Measurements from ENCODE around the gene MAP1LC3A. TPM values are rescaled to one million over a fixed set of nuclear protein-coding genes. Genes with fewer than 3 reads are reported as not detected.

Gene MAP1LC3A
- total and polyA plus RNA-seq, 4 donors, result 4.9 to 38.8 (median 12.7) TPM

- H3K9ac ChIP-seq (ENCODE audit: low read depth in 1 of 2, low read length in 2 of 2), result no peak overlapping the region
- DNase-seq (ENCODE audit: low spot score), result no peak
- TF ChIP-seq YY1 (IDR thresholded peaks at IDR 0.05), result no peak
- no peak for TF ChIP-seq EGR1 (IDR thresholded peaks at IDR 0.05; ENCODE audit: low read depth in 2 of 2)
- TF ChIP-seq, protein P1, sequence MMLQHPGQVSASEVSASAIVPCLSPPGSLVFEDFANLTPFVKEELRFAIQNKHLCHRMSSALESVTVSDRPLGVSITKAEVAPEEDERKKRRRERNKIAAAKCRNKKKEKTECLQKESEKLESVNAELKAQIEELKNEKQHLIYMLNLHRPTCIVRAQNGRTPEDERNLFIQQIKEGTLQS (IDR thresholded peaks at IDR 0.05), result no peak
- TF ChIP-seq FOXA2 (IDR thresholded peaks at IDR 0.05), result no peak
- no peak for TF ChIP-seq NR2F2 (IDR thresholded peaks at IDR 0.05)
- TF ChIP-seq, protein P2, sequence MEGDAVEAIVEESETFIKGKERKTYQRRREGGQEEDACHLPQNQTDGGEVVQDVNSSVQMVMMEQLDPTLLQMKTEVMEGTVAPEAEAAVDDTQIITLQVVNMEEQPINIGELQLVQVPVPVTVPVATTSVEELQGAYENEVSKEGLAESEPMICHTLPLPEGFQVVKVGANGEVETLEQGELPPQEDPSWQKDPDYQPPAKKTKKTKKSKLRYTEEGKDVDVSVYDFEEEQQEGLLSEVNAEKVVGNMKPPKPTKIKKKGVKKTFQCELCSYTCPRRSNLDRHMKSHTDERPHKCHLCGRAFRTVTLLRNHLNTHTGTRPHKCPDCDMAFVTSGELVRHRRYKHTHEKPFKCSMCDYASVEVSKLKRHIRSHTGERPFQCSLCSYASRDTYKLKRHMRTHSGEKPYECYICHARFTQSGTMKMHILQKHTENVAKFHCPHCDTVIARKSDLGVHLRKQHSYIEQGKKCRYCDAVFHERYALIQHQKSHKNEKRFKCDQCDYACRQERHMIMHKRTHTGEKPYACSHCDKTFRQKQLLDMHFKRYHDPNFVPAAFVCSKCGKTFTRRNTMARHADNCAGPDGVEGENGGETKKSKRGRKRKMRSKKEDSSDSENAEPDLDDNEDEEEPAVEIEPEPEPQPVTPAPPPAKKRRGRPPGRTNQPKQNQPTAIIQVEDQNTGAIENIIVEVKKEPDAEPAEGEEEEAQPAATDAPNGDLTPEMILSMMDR (IDR thresholded peaks at IDR 0.05; ENCODE audit: low read depth, low read length, missing input control), result no peak
- no peak for TF ChIP-seq SP1 (IDR thresholded peaks at IDR 0.05)
- no peak for TF ChIP-seq HNF4A (conservative IDR thresholded peaks at IDR 0.05)
- TF ChIP-seq FOXA1 (IDR thresholded peaks at IDR 0.05), result no peak
- TF ChIP-seq RAD21 (IDR thresholded peaks at IDR 0.05), result no peak
- TF ChIP-seq MAX (IDR thresholded peaks at IDR 0.05), result no peak
- TF ChIP-seq JUND (IDR thresholded peaks at IDR 0.05), result no peak
- no peak for TF ChIP-seq HNF4G (IDR thresholded peaks at IDR 0.05)
- TF ChIP-seq TAF1 (conservative IDR thresholded peaks at IDR 0.05), result no peak
- no peak for TF ChIP-seq GABPA (IDR thresholded peaks at IDR 0.05 in 1 of 2, conservative IDR thresholded peaks at IDR 0.05 in 1 of 2)
- TF ChIP-seq REST (IDR thresholded peaks at IDR 0.05), result no peak
- TF ChIP-seq RXRA (IDR thresholded peaks at IDR 0.05), result no peak
- TF ChIP-seq, protein P3, sequence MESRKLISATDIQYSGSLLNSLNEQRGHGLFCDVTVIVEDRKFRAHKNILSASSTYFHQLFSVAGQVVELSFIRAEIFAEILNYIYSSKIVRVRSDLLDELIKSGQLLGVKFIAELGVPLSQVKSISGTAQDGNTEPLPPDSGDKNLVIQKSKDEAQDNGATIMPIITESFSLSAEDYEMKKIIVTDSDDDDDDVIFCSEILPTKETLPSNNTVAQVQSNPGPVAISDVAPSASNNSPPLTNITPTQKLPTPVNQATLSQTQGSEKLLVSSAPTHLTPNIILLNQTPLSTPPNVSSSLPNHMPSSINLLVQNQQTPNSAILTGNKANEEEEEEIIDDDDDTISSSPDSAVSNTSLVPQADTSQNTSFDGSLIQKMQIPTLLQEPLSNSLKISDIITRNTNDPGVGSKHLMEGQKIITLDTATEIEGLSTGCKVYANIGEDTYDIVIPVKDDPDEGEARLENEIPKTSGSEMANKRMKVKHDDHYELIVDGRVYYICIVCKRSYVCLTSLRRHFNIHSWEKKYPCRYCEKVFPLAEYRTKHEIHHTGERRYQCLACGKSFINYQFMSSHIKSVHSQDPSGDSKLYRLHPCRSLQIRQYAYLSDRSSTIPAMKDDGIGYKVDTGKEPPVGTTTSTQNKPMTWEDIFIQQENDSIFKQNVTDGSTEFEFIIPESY (IDR thresholded peaks at IDR 0.05), result no peak
- H3K9me3 ChIP-seq (ENCODE audit: control insufficient read depth in 4 of 4, low read length in 3 of 4), result no peaks in the 10 kb centered on the region
- H3K27me3 ChIP-seq (ENCODE audit: control insufficient read depth in 4 of 4, insufficient read depth in 4 of 4, low read length in 3 of 4), result no peaks in the 10 kb centered on the region
- 94% methylated on average over 4 of the region's 4 CpGs for WGBS
- H3K4me1 ChIP-seq (ENCODE audit: control insufficient read depth in 4 of 4, insufficient read depth in 4 of 4, low read length in 3 of 4), result no peaks in the 10 kb centered on the region
- H3K4me3 ChIP-seq (ENCODE audit: low read depth in 1 of 3, low read length in 3 of 3), result no peak overlapping the region
- peaks cover 0 to 13% (median 0%) of the 10 kb centered on the region in 4 donors for H3K36me3 ChIP-seq (ENCODE audit: control insufficient read depth in 4 of 4, insufficient read depth in 3 of 4, low read depth in 1 of 4, low read length in 3 of 4)
- no peak overlapping the region for H3K27ac ChIP-seq (ENCODE audit: low read depth in 1 of 2, low read length in 2 of 2)
These were observed 18.5 kb downstream of the MAP1LC3A start for GRCh38 chr20:34577061-34577460.

All from liver (tissue), 9 donors.